ENCODE results near the gene PRSS8. TPM values are rescaled to one million over a fixed set of nuclear protein-coding genes. Genes with fewer than 3 reads are reported as not detected.

Gene PRSS8
- total RNA-seq, 3 donors from 2014 or later (not counting 1 experiment from before 2014, with no cell fraction given): not detected

DNA sequence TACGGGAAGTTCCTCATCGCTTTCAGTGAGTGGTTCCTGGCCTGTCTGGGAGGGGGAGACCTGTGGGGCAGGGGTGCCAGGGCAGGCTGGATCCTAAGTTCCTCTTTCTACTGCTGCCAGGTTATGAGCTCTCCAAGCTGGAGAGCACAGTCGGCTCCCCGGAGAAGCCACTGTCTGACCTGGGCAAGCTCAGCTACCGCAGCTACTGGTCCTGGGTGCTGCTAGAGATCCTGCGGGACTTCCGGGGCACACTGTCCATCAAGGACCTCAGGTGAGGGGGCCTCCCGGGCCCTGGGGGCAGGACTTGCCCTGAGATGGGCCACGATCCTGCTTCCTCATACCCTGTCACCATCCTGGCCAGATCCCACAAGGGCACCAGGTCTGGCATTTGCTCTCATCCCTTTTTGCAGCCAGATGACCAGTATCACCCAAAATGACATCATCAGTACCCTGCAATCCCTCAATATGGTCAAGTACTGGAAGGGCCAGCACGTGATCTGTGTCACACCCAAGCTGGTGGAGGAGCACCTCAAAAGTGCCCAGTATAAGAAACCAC is 5.1 kb downstream of the PRSS8 start:
- H3K9me3 ChIP-seq (ENCODE audit: control insufficient read depth, insufficient read depth, low read length): no peaks in the 10 kb centered on the region
- Mint-ChIP-seq H3K4me3 (no peak overlapping the region), H3K27me3 (ENCODE audit: low read depth in 2 of 2) (no peaks in the 10 kb centered on the region), H3K27ac (no peak overlapping the region), H3K9me3 (no peaks in the 10 kb centered on the region), H3K36me3 (no peaks in the 10 kb centered on the region), H3K4me1 (peaks cover 0 to 8% of the 10 kb centered on the region in 2 donors)
- DNase-seq (no peak), ATAC-seq (no peak)
- no peak for TF ChIP-seq CTCF (IDR thresholded peaks at IDR 0.05)
- intact Hi-C loops (cut with micrococcal nuclease): no loop called here
- 85% methylated on average over 9 of the region's 10 CpGs for WGBS (ENCODE audit: insufficient coverage)
- peak overlapping the region; percentile 14 for H3K27ac ChIP-seq (ENCODE audit: low read length)
- no peaks in the 10 kb centered on the region for H3K27me3 ChIP-seq (ENCODE audit: control insufficient read depth, insufficient read depth, low read length)
- peaks cover 46% of the 10 kb centered on the region for H3K4me1 ChIP-seq (ENCODE audit: control insufficient read depth, insufficient read depth, low read length)
- H3K36me3 ChIP-seq (ENCODE audit: control insufficient read depth, insufficient read depth, low read length): peaks cover 48% of the 10 kb centered on the region
- no peak overlapping the region for H3K4me3 ChIP-seq (ENCODE audit: low read length)

DNA sequence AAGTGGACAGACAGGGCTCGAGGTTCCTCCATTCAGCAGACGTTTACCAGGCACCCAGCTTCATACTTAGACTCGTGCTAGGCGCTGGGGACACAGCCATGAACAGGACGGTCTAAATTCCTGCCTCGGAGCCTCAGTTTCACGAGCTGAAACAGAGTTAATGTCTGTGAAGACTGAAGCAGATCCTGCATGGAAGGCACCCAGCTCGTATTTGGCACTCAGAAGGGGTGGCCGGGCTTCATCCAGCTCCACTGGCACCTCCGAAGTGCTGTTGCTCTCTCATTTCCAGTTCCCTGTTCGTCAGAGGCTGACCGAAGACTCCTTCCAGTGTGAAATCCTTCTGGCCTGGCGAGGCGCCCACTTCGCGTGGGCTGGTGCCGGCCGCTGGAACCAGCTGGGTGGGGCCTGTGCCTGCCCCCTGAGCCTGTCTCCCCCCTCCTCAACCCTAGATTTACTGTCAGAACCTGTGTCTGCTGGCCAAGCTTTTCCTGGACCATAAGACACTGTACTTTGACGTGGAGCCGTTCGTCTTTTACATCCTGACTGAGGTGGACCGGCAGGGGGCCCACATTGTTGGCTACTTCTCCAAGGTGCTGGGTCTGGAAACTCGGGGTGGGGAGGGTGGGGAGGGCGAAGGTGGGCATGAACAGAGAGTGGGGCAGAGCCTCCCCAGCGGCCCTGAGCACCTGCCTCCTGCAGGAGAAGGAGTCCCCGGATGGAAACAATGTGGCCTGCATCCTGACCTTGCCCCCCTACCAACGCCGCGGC is 5.8 kb downstream of the PRSS8 start:
- Mint-ChIP-seq H3K4me1 (peaks cover 0 to 8% of the 10 kb centered on the region in 2 donors), H3K9me3 (no peaks in the 10 kb centered on the region), H3K27me3 (ENCODE audit: low read depth in 2 of 2) (no peaks in the 10 kb centered on the region), H3K4me3 (no peak overlapping the region), H3K27ac (no peak overlapping the region), H3K36me3 (no peaks in the 10 kb centered on the region)
- no peak for TF ChIP-seq CTCF (IDR thresholded peaks at IDR 0.05)
- DNase-seq: no peak
- intact Hi-C loops (cut with micrococcal nuclease): no loop called here
- no peak overlapping the region for H3K4me3 ChIP-seq (ENCODE audit: low read length)
- H3K4me1 ChIP-seq (ENCODE audit: control insufficient read depth, insufficient read depth, low read length): peaks cover 46% of the 10 kb centered on the region
- 66% methylated on average over 29 of the region's 29 CpGs for WGBS (ENCODE audit: insufficient coverage)
- ATAC-seq: no peak
- no peaks in the 10 kb centered on the region for H3K9me3 ChIP-seq (ENCODE audit: control insufficient read depth, insufficient read depth, low read length)
- peaks cover 48% of the 10 kb centered on the region for H3K36me3 ChIP-seq (ENCODE audit: control insufficient read depth, insufficient read depth, low read length)
- H3K27me3 ChIP-seq (ENCODE audit: control insufficient read depth, insufficient read depth, low read length): no peaks in the 10 kb centered on the region
- peak overlapping the region; percentile 74 for H3K27ac ChIP-seq (ENCODE audit: low read length)

- Mint-ChIP-seq H3K4me3 (no peak overlapping the region), H3K27me3 (ENCODE audit: low read depth in 2 of 2) (no peaks in the 10 kb centered on the region), H3K9me3 (no peaks in the 10 kb centered on the region), H3K36me3 (no peaks in the 10 kb centered on the region), H3K4me1 (peaks cover 0 to 8% of the 10 kb centered on the region in 2 donors), H3K27ac (peak overlapping the region; percentile 31 to 64)
- no peak overlapping the region for H3K4me3 ChIP-seq (ENCODE audit: low read length)
- intact Hi-C loops (cut with micrococcal nuclease): no loop called here
- no peaks in the 10 kb centered on the region for H3K9me3 ChIP-seq (ENCODE audit: control insufficient read depth, insufficient read depth, low read length)
- peaks cover 51% of the 10 kb centered on the region for H3K36me3 ChIP-seq (ENCODE audit: control insufficient read depth, insufficient read depth, low read length)
- ATAC-seq: peak; percentile 64 to 94 (median 66)
- H3K27me3 ChIP-seq (ENCODE audit: control insufficient read depth, insufficient read depth, low read length): no peaks in the 10 kb centered on the region
- TF ChIP-seq CTCF (IDR thresholded peaks at IDR 0.05): no peak
- peak overlapping the region; percentile 74 for H3K27ac ChIP-seq (ENCODE audit: low read length)
- H3K4me1 ChIP-seq (ENCODE audit: control insufficient read depth, insufficient read depth, low read length): peaks cover 41% of the 10 kb centered on the region
- DNase-seq: no peak
- 48% methylated on average over 14 of the region's 14 CpGs for WGBS (ENCODE audit: insufficient coverage)
These were observed 6.6 kb downstream of the PRSS8 start for GRCh38 chr16:31128711-31129567.

All from natural killer cell (primary cell).